ENCODE data around the gene CTU1. TPM values are rescaled to one million over a fixed set of nuclear protein-coding genes. Genes with fewer than 3 reads are reported as not detected.
A peak's percentile ranks its signal among the peaks of the same experiment; 100 is the strongest.

CTU1 gene
- total RNA-seq, 6 experiments from 2014 or later: 3.3 to 6.4 (median 3.9) TPM

DNA sequence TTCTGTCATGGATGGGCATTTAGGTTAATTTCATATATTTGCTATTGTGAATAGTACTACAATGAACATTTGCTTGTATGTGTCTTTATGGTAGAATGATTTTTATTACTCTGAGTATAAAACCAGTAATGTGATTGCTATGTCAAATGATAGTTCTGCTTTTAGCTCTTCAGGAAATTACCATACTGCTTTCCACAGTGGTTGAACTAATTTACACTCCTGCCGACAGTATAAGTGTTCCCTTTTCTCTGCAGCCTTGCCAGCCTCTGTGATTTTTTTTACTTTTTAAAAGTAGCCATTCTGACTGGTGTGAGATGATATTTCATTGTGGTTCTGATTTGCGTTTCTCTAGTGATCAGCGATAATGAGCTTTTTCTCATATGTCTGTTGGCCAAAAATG is 40.4 kb upstream of the CTU1 start:
- H3K9me3 ChIP-seq: no peaks in the 10 kb centered on the region
- no peak for TF ChIP-seq POLR2A (IDR thresholded peaks at IDR 0.05)
- no peak for TF ChIP-seq CTCF (IDR thresholded peaks at IDR 0.05)
- no peak overlapping the region for H3K4me3 ChIP-seq
- H3K4me1 ChIP-seq: no peaks in the 10 kb centered on the region
- H3K36me3 ChIP-seq: no peaks in the 10 kb centered on the region
- no peak overlapping the region for H3K27ac ChIP-seq
- no peaks in the 10 kb centered on the region for H3K27me3 ChIP-seq
- DNase-seq (no peak), ATAC-seq (peak in 2 of 4 donors; percentile 29 to 49)
- intact Hi-C loops (cut with DNase I): no loop called here
- 50% methylated on average over 3 of the region's 3 CpGs for WGBS (ENCODE audit: insufficient coverage, low coverage, low lambda C conversion rate, missing lambda C conversion rate)

GRCh38 chr19:51147663-51148062 is 39.5 kb upstream of the CTU1 start:
- ATAC-seq (peak in 1 of 4 donors; percentile 10), DNase-seq (no peak)
- H3K4me1 ChIP-seq: no peaks in the 10 kb centered on the region
- intact Hi-C loops (cut with DNase I): no loop called here
- WGBS (ENCODE audit: insufficient coverage, low coverage, low lambda C conversion rate, missing lambda C conversion rate): 43% methylated on average over 1 of the region's 1 CpG
- no peaks in the 10 kb centered on the region for H3K27me3 ChIP-seq
- no peak overlapping the region for H3K4me3 ChIP-seq
- no peaks in the 10 kb centered on the region for H3K36me3 ChIP-seq
- H3K9me3 ChIP-seq: no peaks in the 10 kb centered on the region
- TF ChIP-seq POLR2A (IDR thresholded peaks at IDR 0.05) (no peak), CTCF (IDR thresholded peaks at IDR 0.05) (no peak)
- H3K27ac ChIP-seq: no peak overlapping the region

DNA sequence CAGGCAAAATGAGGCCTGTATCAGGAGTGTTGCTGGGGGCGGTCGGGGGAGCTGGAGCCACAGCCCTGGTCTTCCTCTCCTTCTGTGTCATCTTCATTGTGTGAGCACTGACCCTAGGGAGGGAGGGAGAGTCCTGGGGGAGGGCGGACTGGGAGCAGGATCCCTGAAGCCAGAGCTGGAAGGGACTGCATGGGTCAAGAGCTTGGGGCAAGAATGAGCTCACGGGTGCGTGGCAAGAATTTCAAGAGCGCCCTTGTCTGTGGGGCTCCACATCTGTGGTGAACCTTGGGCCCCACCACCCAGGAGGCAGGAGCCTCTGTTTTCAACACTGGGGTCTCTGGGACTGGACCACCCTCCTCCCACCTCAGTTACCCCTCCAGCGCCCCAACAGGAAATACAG is 38.5 kb upstream of the CTU1 start:
- ATAC-seq: no peak
- no CpG with 5 or more reads among the region's 7 CpGs for WGBS (ENCODE audit: insufficient coverage, low coverage, low lambda C conversion rate, missing lambda C conversion rate)

DNA sequence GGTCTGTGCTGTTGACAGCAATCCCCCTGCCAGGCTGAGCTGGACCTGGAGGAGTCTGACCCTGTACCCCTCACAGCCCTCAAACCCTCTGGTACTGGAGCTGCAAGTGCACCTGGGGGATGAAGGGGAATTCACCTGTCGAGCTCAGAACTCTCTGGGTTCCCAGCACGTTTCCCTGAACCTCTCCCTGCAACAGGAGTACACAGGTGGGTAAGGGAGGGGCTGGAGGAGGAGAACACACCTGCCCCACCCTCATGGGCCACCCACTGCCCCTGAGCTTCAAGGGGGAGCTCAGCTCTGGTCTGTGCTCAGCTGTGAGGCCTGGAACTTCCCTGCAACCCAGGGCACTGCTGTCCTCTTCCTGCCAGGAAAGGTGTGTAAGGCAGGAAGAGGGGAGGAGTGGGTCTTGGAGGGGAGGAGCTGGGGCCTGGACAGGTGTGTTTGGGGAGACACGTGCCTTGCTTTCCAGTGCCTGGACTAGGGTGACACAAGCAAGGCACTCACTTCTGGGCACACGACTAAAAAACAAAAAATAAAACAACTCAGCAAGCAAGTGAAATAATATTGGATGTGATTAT is 37.8 kb upstream of the CTU1 start:
- Histone ChIP-seq H3K4me3 (no peak overlapping the region), H3K4me1 (no peaks in the 10 kb centered on the region), H3K36me3 (no peaks in the 10 kb centered on the region), H3K9me3 (no peaks in the 10 kb centered on the region), H3K27ac (no peak overlapping the region), H3K27me3 (no peaks in the 10 kb centered on the region)
- 41% methylated on average over 2 of the region's 4 CpGs for WGBS (ENCODE audit: insufficient coverage, low coverage, low lambda C conversion rate, missing lambda C conversion rate)
- ATAC-seq (no peak), DNase-seq (no peak)
- TF ChIP-seq POLR2A (IDR thresholded peaks at IDR 0.05) (no peak), CTCF (IDR thresholded peaks at IDR 0.05) (no peak)
- intact Hi-C loops (cut with DNase I): no loop called here

More for the DNA sequence above, 38.5 kb upstream of the CTU1 start:
- Histone ChIP-seq H3K36me3 (no peaks in the 10 kb centered on the region), H3K4me3 (no peak overlapping the region), H3K27me3 (no peaks in the 10 kb centered on the region), H3K9me3 (no peaks in the 10 kb centered on the region), H3K27ac (no peak overlapping the region), H3K4me1 (no peaks in the 10 kb centered on the region)
- TF ChIP-seq POLR2A (IDR thresholded peaks at IDR 0.05): no peak
- TF ChIP-seq CTCF (IDR thresholded peaks at IDR 0.05): no peak
- no peak for DNase-seq
- intact Hi-C loops (cut with DNase I): no loop called here
